OCI-LY7 (cell line): ENCODE data around the gene SAMD13. TPM values are rescaled to one million over a fixed set of nuclear protein-coding genes. Genes with fewer than 3 reads are reported as not detected.

Experiments
- BruUV-seq: library from RNA; stranded (reverse); fragments of 400-500 nt; replicated peaks from 2 replicates; lab custom pipeline; 2021; lab: Mats Ljungman, UMichigan
- CTCF ChIA-PET: fragments of 300-600 bp; sonication (Branson Sonifier 250); formaldehyde crosslinking; loops from one replicate; lab custom pipeline; 2022; ENCODE audit warnings: antibody characterized with exemption; ENCODE audit not compliant: unreplicated experiment; lab: Charles Lee
- POLR2A ChIA-PET: fragments of 300-600 bp; sonication (Branson Sonifier 250); formaldehyde crosslinking; loops from one replicate; lab custom pipeline; 2022; ENCODE audit warnings: antibody characterized with exemption; lab: Charles Lee
- DNase-seq: peaks from one replicate; pipeline ENCODE4 v3.0.0-alpha.2; 2015; ENCODE audit warnings: low spot score
- H2AFZ ChIP-seq: fragments of 200-600 bp; sonication (generic), shearing (Covaris generic); 2 replicates; pipeline ENCODE4 v1.6.1; 2014; ENCODE audit warnings: mild to moderate bottlenecking, antibody characterized with exemption, low read length, moderate library complexity
- H3K27ac ChIP-seq: fragments of 200-600 bp; sonication (generic); 2 replicates; pipeline ENCODE4 v1.5.1; 2014; ENCODE audit warnings: mixed run types, low read depth, mild to moderate bottlenecking, moderate library complexity, low read length, inconsistent platforms; ENCODE audit not compliant: poor library complexity, severe bottlenecking
- H3K36me3 ChIP-seq: fragments of 200-600 bp; sonication (generic); 2 replicates; pipeline ENCODE4 v1.6.1; 2014; ENCODE audit warnings: mild to moderate bottlenecking, antibody characterized with exemption, low read length, moderate library complexity, mixed read lengths; ENCODE audit not compliant: insufficient read depth
- H3K4me1 ChIP-seq: fragments of 200-600 bp; sonication (generic); 2 replicates; pipeline ENCODE4 v1.5.1; 2014; ENCODE audit warnings: mild to moderate bottlenecking, low read length; ENCODE audit not compliant: insufficient read depth, poor library complexity, severe bottlenecking
- H3K4me2 ChIP-seq: fragments of 200-600 bp; sonication (generic); 2 replicates; pipeline ENCODE4 v1.6.1; 2014; ENCODE audit warnings: mild to moderate bottlenecking, low read length
- H3K4me3 ChIP-seq: fragments of 200-600 bp; sonication (generic); 2 replicates; pipeline ENCODE4 v1.5.1; 2014; ENCODE audit warnings: mild to moderate bottlenecking, low read depth, low read length; ENCODE audit not compliant: poor library complexity, severe bottlenecking
- H3K79me2 ChIP-seq: fragments of 200-600 bp; sonication (generic); 2 replicates; pipeline ENCODE4 v1.6.1; 2016; ENCODE audit warnings: low read depth, mild to moderate bottlenecking, low read length, moderate library complexity, mixed read lengths; ENCODE audit not compliant: insufficient read depth
- H3K9me2 ChIP-seq: fragments of 200-600 bp; sonication (generic); 2 replicates; pipeline ENCODE4 v1.6.1; 2016; ENCODE audit warnings: mild to moderate bottlenecking, low read length, mixed read lengths; ENCODE audit not compliant: insufficient read depth
- H3K9me3 ChIP-seq: fragments of 200-600 bp; sonication (generic); 2 replicates; pipeline ENCODE4 v1.6.1; 2014; ENCODE audit warnings: mild to moderate bottlenecking, mixed run types, low read length, mixed read lengths
- H4K20me1 ChIP-seq: fragments of 200-600 bp; sonication (generic); 2 replicates; pipeline ENCODE4 v1.6.1; 2014; ENCODE audit warnings: mild to moderate bottlenecking, antibody characterized with exemption, low read length, moderate library complexity, mixed read lengths; ENCODE audit not compliant: insufficient read depth
- CTCF ChIP-seq: fragments of 200-600 bp; sonication (generic); conservative IDR thresholded peaks from 2 replicates; pipeline ENCODE4 v1.5.1; 2014; ENCODE audit warnings: mild to moderate bottlenecking, antibody characterized with exemption, low read length, moderate library complexity, mixed read lengths
- EZH2phosphoT487 ChIP-seq: fragments of 200-600 bp; sonication (generic); IDR thresholded peaks from 2 replicates; pipeline ENCODE4 v1.6.1; 2018; ENCODE audit warnings: low read depth, borderline replicate concordance, mild to moderate bottlenecking, mixed run types, antibody characterized with exemption, low read length, moderate library complexity, mixed read lengths
- intact Hi-C: fragments of 100-400 bp; cut with micrococcal nuclease; formaldehyde crosslinking; loops from one replicate; pipeline ENCODE4 v1.10.0; 2022; ENCODE audit not compliant: unreplicated experiment
- small RNA-seq: library from RNA; depleted of rRNA; stranded (forward); fragments of <200 nt; gene quantifications from one replicate; pipeline ENCODE3, GENCODE V24; 2014
- total RNA-seq, 2 experiments: library from RNA; depleted of rRNA in 1 of 2; stranded (reverse); fragments of >200 nt in 1 of 2; shearing (Covaris generic) in 1 of 2; gene quantifications; 2 replicates each; pipeline ENCODE4 v1.2.3, GENCODE V29; 2014 to 2022

SAMD13 gene
- total RNA-seq, 2 experiments from 2014 or later, result 5.4 to 5.7 TPM

DNA sequence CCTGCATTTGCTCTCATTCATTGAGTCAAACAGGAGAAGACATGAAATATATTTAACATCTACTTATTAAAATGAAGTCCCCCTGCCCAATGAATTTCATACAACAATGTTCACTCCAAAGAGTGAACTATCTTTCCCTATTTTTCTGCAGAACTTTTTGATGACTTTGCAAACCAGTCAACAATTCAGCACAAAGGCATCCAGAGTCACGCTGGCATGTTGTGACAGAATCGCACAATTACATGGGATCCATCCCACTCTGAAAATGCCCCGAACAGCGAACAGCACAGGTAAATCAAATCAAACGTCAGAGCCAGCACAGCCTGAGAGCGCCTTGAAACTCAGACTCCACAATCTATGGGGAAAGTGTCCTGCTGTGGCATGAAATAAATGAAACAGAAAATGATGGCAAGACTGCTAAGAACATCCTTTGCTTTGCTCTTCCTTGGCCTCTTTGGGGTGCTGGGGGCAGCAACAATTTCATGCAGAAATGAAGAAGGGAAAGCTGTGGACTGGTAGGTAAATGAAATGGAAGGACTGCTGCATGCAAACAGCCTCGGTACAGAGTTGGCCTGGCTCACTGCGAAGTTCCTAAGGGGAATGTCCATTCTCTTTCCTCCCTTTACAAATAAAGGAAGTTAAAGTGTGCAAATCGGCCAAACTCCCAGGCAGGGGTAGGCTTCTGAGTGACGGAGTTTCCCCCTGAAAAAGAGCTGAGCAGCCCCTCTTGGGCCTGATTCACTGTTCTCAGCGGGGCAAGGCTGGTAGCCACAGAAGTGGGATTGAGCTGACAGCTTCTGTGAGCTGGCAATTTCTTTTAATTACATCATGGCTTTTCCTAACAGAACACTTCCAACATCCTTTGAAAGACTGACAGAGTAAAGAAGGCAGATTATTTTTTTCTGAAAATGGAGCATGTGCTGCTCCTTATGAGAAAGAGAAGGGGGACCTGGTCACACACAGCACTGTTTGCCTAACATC, 97.0 kb downstream of the SAMD13 start, which contains the start of gene DNASE2B:
DNASE2B (plus strand) TSS at position 310 of the 981 bp plus-strand sequence; CDS start at position 391, 81 bp downstream.
- ChIA-PET POLR2A (interaction anchor here (1.4 kb wide), 2 partner anchors 9 to 254 kb away, joined by 3 to 8 read pairs; partner anchors contain the start of gene PRKACB), CTCF (no interaction called here)
- no peaks in the 10 kb centered on the region for H3K36me3 ChIP-seq
- no peak within 1 kb of the TSS for H2AFZ ChIP-seq
- intact Hi-C loops, result no loop called here
- no peak within 1 kb of the TSS for H3K4me2 ChIP-seq
- H3K4me1 ChIP-seq, result no peaks in the 10 kb centered on the region
- no peak within 1 kb of the TSS for H3K4me3 ChIP-seq
- BruUV-seq, result no TSS peak
- no peaks in the 10 kb centered on the region for H4K20me1 ChIP-seq
- H3K9me2 ChIP-seq, result no peaks in the 10 kb centered on the region
- TF ChIP-seq CTCF (no peak), EZH2phosphoT487 (no peak)
- DNase-seq, result no peak
- no peak within 1 kb of the TSS for H3K27ac ChIP-seq
- no peaks in the 10 kb centered on the region for H3K79me2 ChIP-seq
- no peaks in the 10 kb centered on the region for H3K9me3 ChIP-seq

Small RNA genes within 50 kb of the gene (small RNA-seq; reads per million reads assigned to genes)
- not detected for gene RF00410

Other genes with a start within 250 kb of the SAMD13 start
- 14.1 and 16.6 TPM in 2 replicates for gene PRKACB, start 157.4 kb upstream of the SAMD13 start, total RNA-seq (2014; rRNA removed; shearing (Covaris generic))
- gene PRKACB, start 157.4 kb upstream of the SAMD13 start, total RNA-seq (2022), result 38.5 and 40.3 TPM in 2 replicates
- gene DNASE2B, start 96.8 kb downstream of the SAMD13 start, total RNA-seq (2014; rRNA removed; shearing (Covaris generic)), result 0.22 TPM in 1 of 2 replicates, not detected in the other
- gene DNASE2B, start 96.8 kb downstream of the SAMD13 start, total RNA-seq (2022), result not detected in 2 replicates
- gene RPF1, start 177.6 kb downstream of the SAMD13 start, total RNA-seq (2014; rRNA removed; shearing (Covaris generic)), result 56.3 and 57.9 TPM in 2 replicates
- 47.1 and 49.7 TPM in 2 replicates for gene RPF1, start 177.6 kb downstream of the SAMD13 start, total RNA-seq (2022)
- 4.7 and 4.8 TPM in 2 replicates for gene SPATA1, start 204.7 kb downstream of the SAMD13 start, total RNA-seq (2014; rRNA removed; shearing (Covaris generic))
- 1.4 and 6.9 TPM in 2 replicates for gene SPATA1, start 204.7 kb downstream of the SAMD13 start, total RNA-seq (2022)
- 25.7 and 45.1 TPM in 2 replicates for gene GNG5, start 204.9 kb downstream of the SAMD13 start, total RNA-seq (2014; rRNA removed; shearing (Covaris generic))
- gene GNG5, start 204.9 kb downstream of the SAMD13 start, total RNA-seq (2022), result 113 and 115 TPM in 2 replicates